GM12878 (cell line): Measurements from ENCODE around the gene RYR2. TPM values are rescaled to one million over a fixed set of nuclear protein-coding genes. Genes with fewer than 3 reads are reported as not detected.

Experiments
- ATAC-seq: fragments of 200-7000 bp; cut with Tn5 transposase; 3 replicates; pipeline ENCODE4 v1.9.1; 2020; ENCODE audit warnings: mild to moderate bottlenecking, moderate library complexity
- BruUV-seq: library from RNA; stranded (reverse); fragments of 400-500 nt; replicated peaks from 2 replicates; lab custom pipeline; 2021; lab: Mats Ljungman, UMichigan
- CTCF ChIA-PET: fragments of 300-600 bp; sonication (Branson Sonifier 250); formaldehyde crosslinking; extraction: SDS; loops from one replicate; lab custom pipeline; 2021; ENCODE audit warnings: inconsistent platforms; lab: Yijun Ruan, JAX
- POLR2A ChIA-PET: fragments of 350-600 bp; formaldehyde crosslinking; extraction: SDS; loops from one replicate; lab custom pipeline; 2021; ENCODE audit warnings: inconsistent platforms; lab: Charles Lee
- RAD21 ChIA-PET: fragments of 300-600 bp; sonication (Branson Sonifier 250); formaldehyde crosslinking; loops from one replicate; lab custom pipeline; 2023; ENCODE audit warnings: antibody characterized with exemption; ENCODE audit not compliant: unreplicated experiment; lab: Charles Lee
- SMC1A ChIA-PET: fragments of 300-600 bp; sonication (Branson Sonifier 250); formaldehyde crosslinking; loops from one replicate; lab custom pipeline; 2023; ENCODE audit not compliant: unreplicated experiment, uncharacterized antibody; lab: Charles Lee
- DNase-seq: peaks from one replicate; pipeline ENCODE4 v3.0.0-alpha.2; 2011; ENCODE audit warnings: low read depth, low spot score
- FAIRE-seq: peaks from 3 replicates; lab custom pipeline; 2011; peaks lifted over from hg19 to GRCh38; lab: Jason Lieb, UNC
- H2AFZ ChIP-seq: 2 replicates; pipeline ENCODE4 v1.6.0; 2011; ENCODE audit warnings: low read depth, low read length, control low read depth; ENCODE audit not compliant: control insufficient read depth
- H3K27ac ChIP-seq: 2 replicates; pipeline ENCODE4 v1.5.1; 2011; ENCODE audit warnings: control low read depth; ENCODE audit not compliant: control insufficient read depth, insufficient read depth
- H3K27me3 ChIP-seq, 2 experiments: replicated peaks in 1 of 2; 2 replicates each; pipeline versions ENCODE4 v1.6.0 to v1.6.1; 2011; ENCODE audit warnings: low read length in 1 of 2; ENCODE audit not compliant: control insufficient read depth in 2 of 2, insufficient read depth in 2 of 2
- H3K36me3 ChIP-seq, 2 experiments: 2 replicates each; pipeline ENCODE4 v1.5.1; 2011; ENCODE audit warnings: low read length in 1 of 2; ENCODE audit not compliant: control insufficient read depth in 2 of 2, insufficient read depth in 2 of 2
- H3K4me1 ChIP-seq: 2 replicates; pipeline ENCODE4 v1.6.1; 2011; ENCODE audit warnings: mild to moderate bottlenecking, low read length, moderate library complexity, mixed read lengths; ENCODE audit not compliant: control insufficient read depth, insufficient read depth
- H3K4me2 ChIP-seq: 2 replicates; pipeline ENCODE4 v1.6.0; 2011; ENCODE audit warnings: control low read depth; ENCODE audit not compliant: control insufficient read depth, insufficient read depth
- H3K4me3 ChIP-seq: fragments of 200-600 bp; sonication (generic); 2 replicates; pipeline ENCODE4 v1.5.1; 2016
- H3K79me2 ChIP-seq: 2 replicates; pipeline ENCODE4 v1.6.0; 2011; ENCODE audit warnings: low read length; ENCODE audit not compliant: control insufficient read depth, insufficient read depth
- H3K9ac ChIP-seq: 2 replicates; pipeline ENCODE4 v1.8.0; 2011; ENCODE audit warnings: low read length, control low read depth, mixed read lengths; ENCODE audit not compliant: control insufficient read depth, insufficient read depth
- H3K9me3 ChIP-seq: replicated peaks from 3 replicates; pipeline ENCODE4 v1.5.1; 2011; ENCODE audit warnings: mild to moderate bottlenecking, low read length; ENCODE audit not compliant: control insufficient read depth, insufficient read depth
- H4K20me1 ChIP-seq: 2 replicates; pipeline ENCODE4 v1.6.0; 2011; ENCODE audit not compliant: control insufficient read depth, insufficient read depth
- ASH2L ChIP-seq: fragments of 300-600, 200-600 bp; sonication (generic); IDR thresholded peaks from 2 replicates; pipeline ENCODE4 v1.6.1; 2017; ENCODE audit warnings: low read depth, mild to moderate bottlenecking, borderline replicate concordance
- MEF2A ChIP-seq: IDR thresholded peaks from 2 replicates; pipeline ENCODE4 v1.6.1; 2011; ENCODE audit warnings: low read depth, mild to moderate bottlenecking, low read length, moderate library complexity; ENCODE audit not compliant: insufficient read depth
- SPI1 ChIP-seq: IDR thresholded peaks from 2 replicates; pipeline ENCODE4 v1.6.1; 2011; ENCODE audit warnings: low read depth, mild to moderate bottlenecking, low read length, moderate library complexity, borderline replicate concordance; ENCODE audit not compliant: insufficient read depth
- SUZ12 ChIP-seq: fragments of 200-600 bp; sonication (generic); IDR thresholded peaks from one replicate; pipeline ENCODE4 v1.6.1; 2018; ENCODE audit warnings: antibody characterized with exemption, mild to moderate bottlenecking; ENCODE audit not compliant: unreplicated experiment
- TARDBP ChIP-seq: IDR thresholded peaks from 2 replicates; pipeline ENCODE4 v1.6.1; 2016; ENCODE audit warnings: borderline replicate concordance
- YY1 ChIP-seq: IDR thresholded peaks from 2 replicates; pipeline ENCODE4 v1.6.1; 2011; ENCODE audit warnings: low read depth, mild to moderate bottlenecking, low read length
- ZNF24 ChIP-seq: fragments of 450-650 bp; IDR thresholded peaks from 2 replicates; pipeline ENCODE4 v1.6.1; 2017; ENCODE audit warnings: antibody characterized with exemption, mild to moderate bottlenecking
- WGBS: methylation state at CpG from one replicate; pipeline ENCODE4 v1.1.6; 2016; ENCODE audit warnings: low lambda C conversion rate; ENCODE audit not compliant: insufficient replicate concordance, insufficient coverage; ENCODE audit errors: missing lambda C conversion rate; 5-methylcytosine and 5-hydroxymethylcytosine counted together
- in situ Hi-C: fragments of 300-500 bp; cut with MboI; formaldehyde crosslinking; loops from 9 replicates; pipeline ENCODE4 v1.14.3; 2018; ENCODE audit warnings: mixed read lengths
- intact Hi-C: fragments of 100-400 bp; cut with micrococcal nuclease; formaldehyde crosslinking; loops from one replicate; pipeline ENCODE4 v1.14.2; 2022; ENCODE audit not compliant: unreplicated experiment
- polyA plus RNA-seq, 11 experiments: library from polyadenylated mRNA; depleted of rRNA in 4 of 11; unstranded in 6 of 11; stranded (reverse) in 5 of 11; fragments of >200 nt; fragmentation: Nextera tagmentation in 4 of 11; fragmentation: Illumina TruSeq in 1 of 11; extraction: Ambion mirVana in 4 of 11; extraction: Trizol in 1 of 11; gene quantifications; 1 replicate in 1 of 11; 2 replicates in 10 of 11; pipeline versions ENCODE4 v1.2.1 to v1.2.3, GENCODE V29; 2011 to 2016; ENCODE audit warnings: inconsistent platforms in 2 of 11, missing spikeins in 2 of 11, low read depth in 1 of 11
- total RNA-seq, 4 experiments: library from RNA; depleted of rRNA in 3 of 4; stranded (reverse); fragments of >200 nt in 3 of 4; fragmentation: Illumina TruSeq in 1 of 4; extraction: Trizol in 1 of 4; gene quantifications; 2 replicates each; pipeline versions ENCODE4 v1.2.1 to v1.2.3, GENCODE V29; 2013 to 2021
- TF ChIP-seq, protein P1 (sequence below): fragments of 450-650 bp; IDR thresholded peaks from 2 replicates; pipeline ENCODE4 v1.6.1; 2017; ENCODE audit warnings: antibody characterized with exemption, mild to moderate bottlenecking, moderate library complexity

RYR2 gene
- total and polyA plus RNA-seq, 10 of the 15 experiments (the other 5 are each of a cell fraction or from before 2014, with no cell fraction given): 0.01 to 0.04 TPM; not detected in 8

DNA sequence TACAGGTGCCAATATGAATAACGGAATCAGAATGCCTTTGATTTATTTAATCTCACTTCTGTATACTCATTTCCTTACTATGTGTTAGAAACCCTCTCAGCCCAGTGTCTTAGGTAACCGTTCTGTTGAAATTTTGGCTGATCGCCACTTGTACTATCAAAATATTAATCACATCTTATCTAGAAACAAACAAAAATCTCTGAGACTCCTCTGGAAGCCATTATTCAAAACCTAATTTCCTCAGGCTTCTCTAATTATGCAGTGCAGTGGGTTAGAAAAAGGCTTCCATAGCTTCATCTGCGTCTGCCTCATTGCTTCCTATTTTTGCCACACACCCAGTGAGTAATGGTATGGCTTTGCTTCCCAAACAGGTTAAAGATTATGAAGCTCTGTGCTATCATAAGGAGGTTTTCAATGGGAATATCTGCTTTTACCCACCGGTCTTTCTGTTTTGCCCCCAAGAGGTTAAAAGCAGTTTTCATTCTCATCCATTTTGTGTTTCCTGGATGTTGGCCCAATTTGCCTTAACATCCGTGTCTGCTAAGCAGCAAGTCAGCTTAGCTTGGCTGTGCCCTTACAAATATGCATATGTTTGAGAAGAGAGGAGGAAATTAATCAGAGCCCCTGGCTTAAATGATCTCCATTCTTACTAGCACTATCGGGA, 129.6 kb downstream of the RYR2 start:
- intact Hi-C loops: no loop called here
- ATAC-seq: no peak
- Histone ChIP-seq H3K9me3 (no peaks in the 10 kb centered on the region), H3K4me1 (no peaks in the 10 kb centered on the region)
- no peak for TF ChIP-seq ZNF24
- no peak for TF ChIP-seq MEF2A
- no peak for TF ChIP-seq SPI1
- TF ChIP-seq SUZ12: no peak
- TF ChIP-seq ASH2L: no peak
- TF ChIP-seq TARDBP: no peak
- TF ChIP-seq YY1: no peak
- TF ChIP-seq, protein P1, sequence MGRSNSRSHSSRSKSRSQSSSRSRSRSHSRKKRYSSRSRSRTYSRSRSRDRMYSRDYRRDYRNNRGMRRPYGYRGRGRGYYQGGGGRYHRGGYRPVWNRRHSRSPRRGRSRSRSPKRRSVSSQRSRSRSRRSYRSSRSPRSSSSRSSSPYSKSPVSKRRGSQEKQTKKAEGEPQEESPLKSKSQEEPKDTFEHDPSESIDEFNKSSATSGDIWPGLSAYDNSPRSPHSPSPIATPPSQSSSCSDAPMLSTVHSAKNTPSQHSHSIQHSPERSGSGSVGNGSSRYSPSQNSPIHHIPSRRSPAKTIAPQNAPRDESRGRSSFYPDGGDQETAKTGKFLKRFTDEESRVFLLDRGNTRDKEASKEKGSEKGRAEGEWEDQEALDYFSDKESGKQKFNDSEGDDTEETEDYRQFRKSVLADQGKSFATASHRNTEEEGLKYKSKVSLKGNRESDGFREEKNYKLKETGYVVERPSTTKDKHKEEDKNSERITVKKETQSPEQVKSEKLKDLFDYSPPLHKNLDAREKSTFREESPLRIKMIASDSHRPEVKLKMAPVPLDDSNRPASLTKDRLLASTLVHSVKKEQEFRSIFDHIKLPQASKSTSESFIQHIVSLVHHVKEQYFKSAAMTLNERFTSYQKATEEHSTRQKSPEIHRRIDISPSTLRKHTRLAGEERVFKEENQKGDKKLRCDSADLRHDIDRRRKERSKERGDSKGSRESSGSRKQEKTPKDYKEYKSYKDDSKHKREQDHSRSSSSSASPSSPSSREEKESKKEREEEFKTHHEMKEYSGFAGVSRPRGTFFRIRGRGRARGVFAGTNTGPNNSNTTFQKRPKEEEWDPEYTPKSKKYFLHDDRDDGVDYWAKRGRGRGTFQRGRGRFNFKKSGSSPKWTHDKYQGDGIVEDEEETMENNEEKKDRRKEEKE: no peak
- TF ChIP-seq, all 136 proteins: peak for 0
- Histone ChIP-seq H3K36me3 (no peaks in the 10 kb centered on the region), H3K4me2 (no peak overlapping the region), H2AFZ (no peak overlapping the region), H3K9ac (no peak overlapping the region), H4K20me1 (no peaks in the 10 kb centered on the region), H3K79me2 (no peaks in the 10 kb centered on the region), H3K27ac (no peak overlapping the region), H3K4me3 (no peak overlapping the region), H3K27me3 (no peaks in the 10 kb centered on the region)
- ChIA-PET CTCF (no interaction called here), SMC1A (no interaction called here), RAD21 (no interaction called here), POLR2A (no interaction called here)
- DNase-seq: no peak
- WGBS: 45% methylated on average over 7 of the region's 7 CpGs
- in situ Hi-C loops: no loop called here
- BruUV-seq: no TSS peak
- no peak for FAIRE-seq
